IPS-18c (cell line): ENCODE measurements around the gene CCDC69.
A peak's percentile ranks its signal among the peaks of the same experiment; 100 is the strongest.

ENCODE experiments used
- H3K4me3 ChIP-seq: 2 replicates; pipeline ENCODE4 v1.7.0; 2013; ENCODE audit warnings: low read depth, mild to moderate bottlenecking, low read length, moderate library complexity; ENCODE audit not compliant: insufficient read depth
- H3K9me3 ChIP-seq: one replicate; pipeline ENCODE4 v1.6.1; 2013; ENCODE audit warnings: mild to moderate bottlenecking, low read length, moderate library complexity; ENCODE audit not compliant: control insufficient read depth, insufficient read depth

Gene CCDC69

GRCh38 chr5:151231359-151231758, 7.5 kb upstream of the CCDC69 start:
- Histone ChIP-seq H3K9me3 (no peaks in the 10 kb centered on the region), H3K4me3 (no peak overlapping the region)

- Histone ChIP-seq H3K4me3 (no peak overlapping the region), H3K9me3 (no peaks in the 10 kb centered on the region)
Measured at GRCh38 chr5:151230048-151230680, 6.3 kb upstream of the CCDC69 start.

DNA sequence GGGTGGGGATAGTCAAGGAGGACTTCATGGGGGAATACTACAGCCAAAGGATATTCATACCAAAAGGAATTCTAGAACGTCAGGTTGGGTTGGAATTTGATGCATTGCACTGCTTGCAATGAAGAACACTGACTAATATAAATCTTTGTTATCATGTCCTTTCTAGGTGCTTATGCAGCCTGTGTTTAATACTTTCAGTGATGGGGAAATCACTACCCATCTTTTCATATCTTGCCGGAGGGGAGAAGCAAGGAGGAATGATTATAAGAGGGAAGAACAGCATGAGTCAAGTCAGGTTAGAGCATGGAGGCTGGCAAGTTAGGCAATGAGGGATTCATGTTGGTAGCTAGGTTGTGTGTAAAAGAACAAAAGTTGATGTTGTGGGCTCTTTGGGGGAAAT, 5.1 kb upstream of the CCDC69 start:
- Histone ChIP-seq H3K4me3 (no peak overlapping the region), H3K9me3 (no peaks in the 10 kb centered on the region)

- no peaks in the 10 kb centered on the region for H3K9me3 ChIP-seq
- no peak overlapping the region for H3K4me3 ChIP-seq
Measured at GRCh38 chr5:151227918-151228447, 4.1 kb upstream of the CCDC69 start.

DNA sequence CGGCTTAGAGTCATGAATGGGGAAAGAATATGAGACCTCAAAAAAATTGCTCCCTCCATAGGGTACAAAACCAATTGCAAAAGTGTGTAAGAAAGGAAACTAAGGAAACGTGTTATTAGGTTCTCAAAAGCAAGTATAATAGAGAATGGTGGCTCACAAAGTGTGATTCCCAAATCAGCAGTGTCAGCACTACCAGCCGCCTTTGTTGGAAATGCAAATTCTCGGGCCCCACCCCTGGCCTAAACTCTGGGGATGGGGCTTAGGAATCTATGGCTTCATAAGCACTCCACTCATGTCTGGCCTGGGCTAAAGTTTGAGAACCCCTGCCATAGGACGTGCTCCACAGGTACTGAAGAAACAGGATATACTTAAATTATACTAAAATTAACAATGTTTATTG, 1.6 kb upstream of the CCDC69 start:
- Histone ChIP-seq H3K9me3 (no peaks in the 10 kb centered on the region), H3K4me3 (no peak overlapping the region)

DNA sequence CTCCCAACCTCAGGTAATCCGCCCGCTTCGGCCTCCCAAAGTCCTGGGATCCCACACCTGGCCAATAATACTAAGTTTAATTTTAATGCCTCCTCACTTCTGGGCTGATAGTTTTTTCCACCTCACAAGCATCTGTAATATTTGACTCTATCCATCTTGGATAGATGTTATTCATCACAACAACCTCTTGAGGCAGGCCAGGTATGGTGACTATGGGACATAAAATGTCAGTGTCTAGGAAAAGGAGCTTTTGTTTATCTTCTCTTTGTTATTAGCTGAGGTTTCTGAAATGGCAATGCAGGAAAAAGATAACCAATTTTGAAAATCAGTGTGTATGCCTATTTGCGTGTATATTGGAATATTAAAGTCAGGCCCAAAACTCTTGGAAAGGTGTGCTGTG, 1.2 kb upstream of the CCDC69 start:
- H3K9me3 ChIP-seq: no peaks in the 10 kb centered on the region
- no peak overlapping the region for H3K4me3 ChIP-seq

DNA sequence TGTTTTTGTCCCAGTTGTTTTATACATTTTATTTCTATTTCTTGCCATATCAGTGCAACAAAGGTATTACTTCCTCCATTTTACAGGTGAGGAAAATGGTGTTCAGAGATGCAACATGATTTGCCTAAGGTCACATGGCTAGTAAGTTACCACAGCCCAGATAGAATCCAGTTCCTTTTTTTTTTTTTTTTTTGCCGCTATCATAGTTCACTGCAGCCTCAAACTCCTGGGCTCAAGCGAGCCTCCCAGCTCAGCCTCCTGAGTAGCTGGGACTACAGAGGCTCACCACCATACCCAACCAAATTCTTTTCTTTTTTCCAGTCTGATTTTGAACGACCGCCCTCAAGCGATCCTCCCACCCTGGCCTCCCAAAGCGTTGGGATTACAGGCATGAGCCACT, 480 bp upstream of the CCDC69 start:
- Histone ChIP-seq H3K4me3 (no peak overlapping the region), H3K9me3 (no peaks in the 10 kb centered on the region)

DNA sequence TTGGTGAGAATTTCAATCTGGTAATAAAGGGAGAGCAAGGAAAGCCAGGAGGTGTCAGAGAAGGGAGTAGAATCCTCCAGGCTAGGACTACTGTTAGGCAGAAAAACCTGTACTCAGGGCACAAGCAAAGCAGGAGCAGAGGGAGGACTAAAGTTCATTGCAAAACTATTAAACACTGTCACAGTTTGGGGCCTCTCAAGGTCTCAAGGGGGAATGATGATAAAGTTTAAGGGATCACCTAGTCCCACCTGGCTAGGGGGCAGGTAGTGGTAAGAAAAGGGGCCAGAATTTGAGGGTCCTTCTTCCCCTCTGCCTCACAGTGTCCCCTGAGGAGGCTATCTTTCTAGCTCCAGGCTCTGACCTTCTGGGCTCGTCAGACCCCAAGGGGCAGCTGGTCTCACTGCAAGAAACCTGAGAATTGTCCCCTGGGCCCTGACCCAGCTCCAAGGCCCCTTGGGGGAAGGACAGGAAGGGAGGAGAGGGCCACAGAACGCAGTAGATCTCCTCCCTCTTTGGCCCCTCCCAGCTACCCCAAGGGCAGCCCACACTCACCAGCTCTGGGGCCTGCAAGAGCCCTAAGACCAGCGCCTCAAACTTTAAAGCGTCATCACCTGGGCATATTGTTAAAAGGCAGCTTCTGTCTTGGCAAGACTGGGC, 974 bp downstream of the CCDC69 start:
- peak overlapping the region; percentile 82; the same call in 1 of the 2 replicates for H3K4me3 ChIP-seq
- no peaks in the 10 kb centered on the region for H3K9me3 ChIP-seq

GRCh38 chr5:151222054-151222789, 1.7 kb downstream of the CCDC69 start:
- Histone ChIP-seq H3K4me3 (no peak overlapping the region; the same call in 1 of the 2 replicates), H3K9me3 (no peaks in the 10 kb centered on the region)

- Histone ChIP-seq H3K4me3 (no peak overlapping the region), H3K9me3 (no peaks in the 10 kb centered on the region)
Measured at GRCh38 chr5:151221574-151221973, 2.3 kb downstream of the CCDC69 start.

GRCh38 chr5:151219789-151220188, 4.1 kb downstream of the CCDC69 start:
- Histone ChIP-seq H3K9me3 (no peaks in the 10 kb centered on the region), H3K4me3 (no peak overlapping the region)

DNA sequence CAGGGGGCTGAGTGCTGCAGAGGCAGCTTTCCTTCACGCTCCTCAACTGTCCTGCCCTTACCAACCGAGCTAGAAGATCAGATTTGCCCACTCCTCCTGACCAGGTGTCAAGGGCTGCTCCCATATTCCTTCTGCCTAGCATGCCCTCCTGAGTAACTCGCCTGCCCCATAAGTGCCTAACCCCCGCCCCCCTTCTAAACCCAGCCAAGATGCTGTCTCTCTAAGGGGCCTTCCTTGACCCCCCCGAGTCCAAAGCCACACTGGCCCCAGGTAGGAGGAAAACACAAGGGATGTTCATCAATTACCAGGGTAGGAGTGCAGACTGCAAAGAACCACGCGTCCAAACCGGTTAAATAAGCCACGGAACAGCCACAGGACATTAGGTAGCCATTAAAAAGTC, 4.8 kb downstream of the CCDC69 start:
- H3K9me3 ChIP-seq: no peaks in the 10 kb centered on the region
- H3K4me3 ChIP-seq: no peak overlapping the region

- Histone ChIP-seq H3K4me3 (no peak overlapping the region), H3K9me3 (no peaks in the 10 kb centered on the region)
Measured at GRCh38 chr5:151218177-151218576, 5.7 kb downstream of the CCDC69 start.

DNA sequence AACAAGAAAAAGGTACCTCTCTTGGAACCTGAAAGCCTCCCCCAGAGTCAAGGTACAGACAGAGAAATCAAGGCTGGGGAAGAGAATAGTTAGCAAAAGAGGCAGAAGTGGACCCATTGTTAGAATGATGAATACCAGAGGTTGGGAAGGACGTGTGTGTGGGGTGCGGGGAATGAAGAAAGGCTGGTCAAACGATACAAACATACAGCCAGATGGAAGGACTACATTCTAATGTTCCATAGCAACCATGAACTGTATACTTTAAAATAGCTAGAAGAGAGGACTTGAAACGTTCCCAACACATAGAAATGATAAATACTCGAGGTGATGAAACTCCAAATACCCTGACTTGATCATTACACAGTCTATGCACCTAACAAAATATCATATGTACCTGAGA, 7.1 kb downstream of the CCDC69 start:
- no peak overlapping the region for H3K4me3 ChIP-seq
- no peaks in the 10 kb centered on the region for H3K9me3 ChIP-seq

GRCh38 chr5:151215546-151215880, 8.4 kb downstream of the CCDC69 start:
- Histone ChIP-seq H3K9me3 (no peaks in the 10 kb centered on the region), H3K4me3 (no peak overlapping the region)

DNA sequence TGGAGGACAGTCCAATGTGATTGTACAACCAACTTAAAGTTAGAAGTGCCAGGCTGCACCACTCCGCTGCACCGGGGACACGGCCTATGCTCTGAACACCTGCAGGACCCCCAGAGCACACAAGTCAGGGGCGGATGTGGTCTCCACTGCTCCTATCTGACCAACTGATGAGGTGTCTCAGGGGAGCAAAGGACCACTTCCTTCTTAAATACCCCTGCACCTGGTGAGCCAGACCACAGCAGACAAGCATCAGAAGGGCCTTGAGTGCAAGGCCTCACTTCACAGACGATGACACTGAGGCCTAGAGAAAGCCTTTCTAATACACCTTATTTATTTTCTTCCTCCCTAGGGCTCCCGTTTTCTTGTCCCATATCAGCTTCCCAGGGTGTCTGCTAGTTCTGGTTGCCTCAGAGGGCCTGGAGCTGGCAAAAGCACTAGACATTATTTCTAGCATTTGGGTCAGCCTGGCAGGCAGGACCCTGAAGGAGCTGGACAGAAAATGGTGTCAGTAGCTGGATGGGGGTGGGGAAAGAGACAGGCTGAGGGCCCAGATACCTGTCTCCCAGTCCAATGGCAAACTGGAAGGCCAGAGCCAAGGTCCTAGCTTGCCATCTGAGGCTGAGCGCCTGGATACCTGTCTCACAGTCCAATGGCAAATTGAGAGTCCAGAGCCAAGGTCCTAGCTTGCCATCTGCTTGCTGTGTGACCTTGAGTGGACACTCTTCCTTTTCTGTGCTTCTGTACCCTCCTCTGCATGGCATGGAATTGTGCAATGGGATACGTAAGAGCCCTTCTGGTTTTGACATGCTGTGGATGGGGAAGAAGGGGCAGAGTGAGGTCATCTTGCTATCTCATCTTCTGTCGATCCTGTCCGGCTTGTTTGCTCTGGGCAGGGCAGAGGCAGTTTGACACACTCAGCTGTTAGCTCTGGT, 9.0 kb downstream of the CCDC69 start:
- Histone ChIP-seq H3K9me3 (no peaks in the 10 kb centered on the region), H3K4me3 (no peak overlapping the region)
